ENCODE measurements around the gene PLCB1. TPM values are rescaled to one million over a fixed set of nuclear protein-coding genes. Genes with fewer than 3 reads are reported as not detected.
A peak's percentile ranks its signal among the peaks of the same experiment; 100 is the strongest.

The PLCB1 gene
- total and polyA plus RNA-seq, 10 of the 15 experiments (the other 5 are each of a cell fraction or from before 2014, with no cell fraction given), result 0.05 to 5.3 (median 0.17) TPM; not detected in 1

DNA sequence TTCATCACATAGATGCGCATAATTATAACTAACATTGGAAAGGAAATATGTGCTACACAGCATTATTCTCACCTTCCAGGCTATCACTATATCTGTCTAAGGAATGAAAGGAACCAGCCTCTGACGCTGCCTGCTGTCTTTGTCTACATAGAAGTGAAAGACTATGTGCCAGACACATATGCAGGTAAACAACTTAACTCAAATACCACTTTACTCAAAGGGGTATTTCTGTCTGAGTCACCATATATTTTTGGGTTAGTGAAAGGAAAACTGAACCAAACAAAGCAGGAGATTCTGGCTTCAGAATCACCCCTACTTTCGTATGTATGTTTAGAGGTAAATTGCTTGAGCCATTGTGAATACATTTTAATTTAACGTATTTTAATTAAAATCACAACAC lies 608.2 kb downstream of the PLCB1 start (continued):
- TF ChIP-seq FOXK2 (IDR thresholded peaks at IDR 0.05) (no peak), SPI1 (IDR thresholded peaks at IDR 0.05; ENCODE audit: borderline replicate concordance, insufficient read depth, low read depth, low read length) (no peak), IRF3 (IDR thresholded peaks at IDR 0.05) (no peak), KLF5 (IDR thresholded peaks at IDR 0.05; ENCODE audit: partially characterized antibody) (no peak), HDGF (IDR thresholded peaks at IDR 0.05) (no peak), IRF4 (IDR thresholded peaks at IDR 0.05; ENCODE audit: low read depth, low read length) (peak; percentile 84), ZBED1 (IDR thresholded peaks at IDR 0.05; ENCODE audit: borderline replicate concordance) (no peak), EED (IDR thresholded peaks at IDR 0.05; ENCODE audit: low read depth) (no peak), GATAD2B (conservative IDR thresholded peaks at IDR 0.05; ENCODE audit: low read depth) (no peak), EP300 (IDR thresholded peaks at IDR 0.05; ENCODE audit: borderline replicate concordance in 1 of 2, control insufficient read depth in 1 of 2, low read depth in 2 of 2, low read length in 2 of 2) (peak in 1 of 2 experiments; percentile 52; a peak in 1 of 4 replicates), GABPA (IDR thresholded peaks at IDR 0.05; ENCODE audit: low read depth) (no peak), POLR2A (IDR thresholded peaks at IDR 0.05; ENCODE audit: low read depth, low read length) (no peak), LARP7 (IDR thresholded peaks at IDR 0.05) (no peak), ZNF274 (IDR thresholded peaks at IDR 0.05; ENCODE audit: insufficient read depth, insufficient read length) (no peak), ETV6 (conservative IDR thresholded peaks at IDR 0.05 in 1 of 2, IDR thresholded peaks at IDR 0.05 in 1 of 2; ENCODE audit: borderline replicate concordance in 1 of 2, low read depth in 1 of 2) (no peak), HCFC1 (IDR thresholded peaks at IDR 0.05; ENCODE audit: low read length) (no peak), NFIC (IDR thresholded peaks at IDR 0.05; ENCODE audit: low read depth, low read length) (peak; percentile 56; the same call in 1 of the 2 replicates), BMI1 (IDR thresholded peaks at IDR 0.05; ENCODE audit: borderline replicate concordance) (no peak), SREBF2 (IDR thresholded peaks at IDR 0.05; ENCODE audit: low read length) (no peak)
- TF ChIP-seq, protein P1, sequence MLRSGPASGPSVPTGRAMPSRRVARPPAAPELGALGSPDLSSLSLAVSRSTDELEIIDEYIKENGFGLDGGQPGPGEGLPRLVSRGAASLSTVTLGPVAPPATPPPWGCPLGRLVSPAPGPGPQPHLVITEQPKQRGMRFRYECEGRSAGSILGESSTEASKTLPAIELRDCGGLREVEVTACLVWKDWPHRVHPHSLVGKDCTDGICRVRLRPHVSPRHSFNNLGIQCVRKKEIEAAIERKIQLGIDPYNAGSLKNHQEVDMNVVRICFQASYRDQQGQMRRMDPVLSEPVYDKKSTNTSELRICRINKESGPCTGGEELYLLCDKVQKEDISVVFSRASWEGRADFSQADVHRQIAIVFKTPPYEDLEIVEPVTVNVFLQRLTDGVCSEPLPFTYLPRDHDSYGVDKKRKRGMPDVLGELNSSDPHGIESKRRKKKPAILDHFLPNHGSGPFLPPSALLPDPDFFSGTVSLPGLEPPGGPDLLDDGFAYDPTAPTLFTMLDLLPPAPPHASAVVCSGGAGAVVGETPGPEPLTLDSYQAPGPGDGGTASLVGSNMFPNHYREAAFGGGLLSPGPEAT (IDR thresholded peaks at IDR 0.05; ENCODE audit: low read depth), result no peak
- TF ChIP-seq, protein P2, sequence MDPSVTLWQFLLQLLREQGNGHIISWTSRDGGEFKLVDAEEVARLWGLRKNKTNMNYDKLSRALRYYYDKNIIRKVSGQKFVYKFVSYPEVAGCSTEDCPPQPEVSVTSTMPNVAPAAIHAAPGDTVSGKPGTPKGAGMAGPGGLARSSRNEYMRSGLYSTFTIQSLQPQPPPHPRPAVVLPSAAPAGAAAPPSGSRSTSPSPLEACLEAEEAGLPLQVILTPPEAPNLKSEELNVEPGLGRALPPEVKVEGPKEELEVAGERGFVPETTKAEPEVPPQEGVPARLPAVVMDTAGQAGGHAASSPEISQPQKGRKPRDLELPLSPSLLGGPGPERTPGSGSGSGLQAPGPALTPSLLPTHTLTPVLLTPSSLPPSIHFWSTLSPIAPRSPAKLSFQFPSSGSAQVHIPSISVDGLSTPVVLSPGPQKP (IDR thresholded peaks at IDR 0.05; ENCODE audit: low read depth, low read length), result no peak
